GM23338 (cell line): ENCODE data around the gene DNAL1.

Experiments used
- CREB1 ChIP-seq: fragments of 250-450 bp; sonication (Bioruptor Pico); IDR thresholded peaks from 2 replicates; pipeline ENCODE4 v1.5.0; 2020; ENCODE audit warnings: low read depth, mild to moderate bottlenecking, moderate library complexity
- CTCF ChIP-seq, 2 experiments: fragments of 200-600 bp in 1 of 2; sonication (generic) in 1 of 2; conservative IDR thresholded peaks; 2 replicates each; pipeline versions ENCODE4 v1.5.1 to v1.6.1; 2016 to 2017; ENCODE audit warnings: antibody characterized with exemption in 2 of 2, low read depth in 2 of 2, mild to moderate bottlenecking in 2 of 2, moderate library complexity in 1 of 2
- ETS1 ChIP-seq: IDR thresholded peaks from 2 replicates; pipeline ENCODE4 v1.6.1; 2016; ENCODE audit warnings: antibody characterized with exemption
- EZH2 ChIP-seq: fragments of 200-600 bp; sonication (generic); IDR thresholded peaks from one replicate; pipeline ENCODE4 v1.8.0; 2017; ENCODE audit warnings: antibody characterized with exemption, mild to moderate bottlenecking, low read depth; ENCODE audit not compliant: unreplicated experiment
- EZH2phosphoT487 ChIP-seq: fragments of 200-600 bp; sonication (generic); IDR thresholded peaks from one replicate; pipeline ENCODE4 v1.8.1; 2018; ENCODE audit warnings: antibody characterized with exemption; ENCODE audit not compliant: unreplicated experiment
- JUNB ChIP-seq: IDR thresholded peaks from one replicate; pipeline ENCODE4 v1.6.1; 2016; ENCODE audit warnings: antibody characterized with exemption; ENCODE audit not compliant: unreplicated experiment
- NANOG ChIP-seq: IDR thresholded peaks from 2 replicates; pipeline ENCODE4 v1.6.1; 2016; ENCODE audit warnings: antibody characterized with exemption, borderline replicate concordance
- POLR2AphosphoS5 ChIP-seq: IDR thresholded peaks from 2 replicates; pipeline ENCODE4 v1.6.1; 2016; ENCODE audit warnings: antibody characterized with exemption, low read depth
- REST ChIP-seq: IDR thresholded peaks from one replicate; pipeline ENCODE4 v1.6.1; 2018; ENCODE audit warnings: antibody characterized with exemption; ENCODE audit not compliant: unreplicated experiment
- STAT1 ChIP-seq: IDR thresholded peaks from one replicate; pipeline ENCODE4 v1.6.1; 2016; ENCODE audit warnings: antibody characterized with exemption; ENCODE audit not compliant: unreplicated experiment
- ZNF114 ChIP-seq: fragments of 250-450 bp; sonication (Bioruptor Pico); IDR thresholded peaks from 2 replicates; pipeline ENCODE4 v1.5.0; 2020; ENCODE audit warnings: mild to moderate bottlenecking, moderate library complexity

- TF ChIP-seq EZH2 (no peak), EZH2phosphoT487 (no peak), CTCF (conservative IDR thresholded peaks at IDR 0.05; ENCODE audit: low read depth in 2 of 2) (no peak), POLR2AphosphoS5 (no peak), REST (no peak), ETS1 (no peak), JUNB (no peak), NANOG (no peak), STAT1 (no peak), CREB1 (no peak), ZNF114 (no peak)
Observed at GRCh38 chr14:73678698-73679097, 33.9 kb downstream of the DNAL1 start.
